HL-60 (cell line): ENCODE measurements around the gene GPR137.

Experiments used
- GABPA ChIP-seq: IDR thresholded peaks from 2 replicates; pipeline ENCODE4 v1.6.1; 2012; ENCODE audit warnings: low read depth
- POLR2AphosphoS5 ChIP-seq: IDR thresholded peaks from 2 replicates; pipeline ENCODE4 v1.6.1; 2012; ENCODE audit warnings: low read depth
- REST ChIP-seq: IDR thresholded peaks from 2 replicates; pipeline ENCODE4 v1.6.1; 2012; ENCODE audit warnings: low read depth; ENCODE audit not compliant: insufficient replicate concordance
- SPI1 ChIP-seq: IDR thresholded peaks from 2 replicates; pipeline ENCODE4 v1.6.1; 2012; ENCODE audit warnings: low read depth, mild to moderate bottlenecking, borderline replicate concordance
- TF ChIP-seq, protein P1 (sequence below): IDR thresholded peaks from one replicate; pipeline ENCODE4 v1.5.1; 2011; ENCODE audit warnings: low read length, control low read depth, inconsistent platforms; ENCODE audit not compliant: insufficient read depth

DNA sequence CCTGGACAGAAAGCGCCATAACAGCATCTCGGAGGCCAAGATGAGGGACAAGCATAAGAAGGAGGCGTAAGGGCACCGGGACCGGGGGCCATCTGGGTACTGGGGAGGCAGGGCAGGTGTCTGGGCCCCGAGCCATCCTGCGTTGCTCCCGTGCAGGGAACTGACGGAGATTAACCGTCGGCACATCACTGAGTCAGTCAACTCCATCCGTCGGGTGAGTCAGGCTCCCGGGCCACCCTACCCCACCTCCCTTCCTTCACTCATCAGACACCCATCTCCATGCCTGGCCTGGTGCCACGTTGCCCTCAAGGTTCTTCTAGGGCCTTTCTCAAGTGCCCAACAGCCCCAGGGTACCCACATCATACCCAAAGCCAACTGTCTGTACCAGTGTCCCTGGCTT is 19.3 kb upstream of the GPR137 start:
- TF ChIP-seq, protein P1, sequence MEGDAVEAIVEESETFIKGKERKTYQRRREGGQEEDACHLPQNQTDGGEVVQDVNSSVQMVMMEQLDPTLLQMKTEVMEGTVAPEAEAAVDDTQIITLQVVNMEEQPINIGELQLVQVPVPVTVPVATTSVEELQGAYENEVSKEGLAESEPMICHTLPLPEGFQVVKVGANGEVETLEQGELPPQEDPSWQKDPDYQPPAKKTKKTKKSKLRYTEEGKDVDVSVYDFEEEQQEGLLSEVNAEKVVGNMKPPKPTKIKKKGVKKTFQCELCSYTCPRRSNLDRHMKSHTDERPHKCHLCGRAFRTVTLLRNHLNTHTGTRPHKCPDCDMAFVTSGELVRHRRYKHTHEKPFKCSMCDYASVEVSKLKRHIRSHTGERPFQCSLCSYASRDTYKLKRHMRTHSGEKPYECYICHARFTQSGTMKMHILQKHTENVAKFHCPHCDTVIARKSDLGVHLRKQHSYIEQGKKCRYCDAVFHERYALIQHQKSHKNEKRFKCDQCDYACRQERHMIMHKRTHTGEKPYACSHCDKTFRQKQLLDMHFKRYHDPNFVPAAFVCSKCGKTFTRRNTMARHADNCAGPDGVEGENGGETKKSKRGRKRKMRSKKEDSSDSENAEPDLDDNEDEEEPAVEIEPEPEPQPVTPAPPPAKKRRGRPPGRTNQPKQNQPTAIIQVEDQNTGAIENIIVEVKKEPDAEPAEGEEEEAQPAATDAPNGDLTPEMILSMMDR: no peak
- TF ChIP-seq POLR2AphosphoS5 (no peak), REST (no peak), GABPA (no peak), SPI1 (no peak)
